ENCODE measurements around the gene AP3B2. TPM values are rescaled to one million over a fixed set of nuclear protein-coding genes. Genes with fewer than 3 reads are reported as not detected.
"Not testable (repeated sequence)": the region's sequence is repeated elsewhere in the genome, so short reads cannot be mapped to it uniquely, and the experiment has no call there.

The AP3B2 gene
- total RNA-seq, 1 donor: 0.10 TPM

DNA sequence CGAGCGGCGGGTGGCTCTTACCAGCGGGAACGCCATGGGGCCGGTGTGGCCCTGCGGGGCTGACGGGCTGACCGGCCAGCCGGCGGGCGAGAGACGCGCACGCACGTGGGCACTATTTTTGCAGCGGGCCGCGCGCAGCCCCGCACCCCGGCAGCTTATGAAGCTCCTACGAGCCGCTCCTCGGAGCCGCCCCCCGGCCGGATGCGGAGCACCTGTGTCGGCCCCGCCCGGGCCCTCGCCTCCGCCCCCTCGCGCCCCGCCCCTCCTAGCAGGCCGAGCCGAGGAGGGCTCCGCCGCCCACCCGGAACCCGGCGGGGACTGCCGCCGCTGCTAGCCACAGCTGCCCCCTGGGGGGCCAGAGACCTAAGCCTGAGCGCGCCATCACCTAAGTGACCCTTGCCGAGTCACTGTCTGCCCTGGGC, 61.8 kb downstream of the AP3B2 start:
- Histone ChIP-seq H3K9me3 (ENCODE audit: low read depth, low read length) (no peaks in the 10 kb centered on the region), H3K27me3 (ENCODE audit: insufficient read depth, low read length) (peaks cover 60% of the 10 kb centered on the region), H3K4me3 (ENCODE audit: low read length) (peak overlapping the region; percentile 27), H3K4me1 (ENCODE audit: insufficient read depth, low read length) (peaks cover 12% of the 10 kb centered on the region)

DNA sequence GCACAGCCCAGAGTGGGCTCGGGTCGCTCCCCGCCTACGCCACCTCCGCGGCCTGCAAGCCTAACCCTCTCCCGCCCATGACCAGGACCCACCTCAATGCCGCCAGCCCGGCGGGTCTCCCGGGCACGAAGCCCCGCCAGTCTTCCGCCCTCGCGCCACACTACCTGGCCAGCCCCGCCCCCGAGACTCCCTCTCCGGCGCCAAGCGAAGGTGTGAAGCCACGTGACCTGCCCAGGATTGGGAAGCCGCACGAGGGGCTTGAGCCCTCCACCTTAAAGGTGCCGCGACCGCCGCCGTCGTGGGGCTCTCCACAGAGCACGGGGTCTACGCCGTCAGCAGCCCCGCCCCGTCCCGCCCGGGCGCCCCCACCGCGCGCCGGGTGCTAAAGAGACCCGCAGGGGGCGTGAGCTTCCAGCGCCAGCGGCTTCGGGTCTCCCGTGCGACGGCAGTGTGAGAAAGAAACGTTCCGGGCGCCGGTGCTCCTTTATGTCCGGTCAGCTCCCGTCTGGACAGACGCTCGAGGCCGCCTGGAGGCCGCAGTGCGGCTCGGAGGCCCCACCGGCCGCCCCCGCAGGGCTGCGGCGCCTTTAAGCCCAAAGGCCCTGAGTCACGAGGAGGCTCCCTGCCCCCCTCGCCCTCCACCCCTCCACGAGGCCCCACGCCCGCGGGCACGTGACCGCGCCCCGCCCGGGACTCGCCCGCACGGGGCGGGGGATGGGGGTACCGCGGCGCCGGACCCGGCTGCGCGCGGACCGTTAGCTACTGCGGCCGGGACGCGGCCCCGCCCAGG, 62.4 kb downstream of the AP3B2 start, which contains the start of gene CPEB1:
CPEB1 (minus strand) TSS at position 319 of the 790 bp plus-strand sequence. CDS start 18,904 bp downstream, outside the sequence.
- Histone ChIP-seq H3K4me1 (ENCODE audit: insufficient read depth, low read length) (peaks cover 12% of the 10 kb centered on the region), H3K27me3 (ENCODE audit: insufficient read depth, low read length) (peaks cover 66% of the 10 kb centered on the region), H3K4me3 (ENCODE audit: low read length) (peak within 1 kb of the TSS; percentile 27), H3K9me3 (ENCODE audit: low read depth, low read length) (no peaks in the 10 kb centered on the region)

DNA sequence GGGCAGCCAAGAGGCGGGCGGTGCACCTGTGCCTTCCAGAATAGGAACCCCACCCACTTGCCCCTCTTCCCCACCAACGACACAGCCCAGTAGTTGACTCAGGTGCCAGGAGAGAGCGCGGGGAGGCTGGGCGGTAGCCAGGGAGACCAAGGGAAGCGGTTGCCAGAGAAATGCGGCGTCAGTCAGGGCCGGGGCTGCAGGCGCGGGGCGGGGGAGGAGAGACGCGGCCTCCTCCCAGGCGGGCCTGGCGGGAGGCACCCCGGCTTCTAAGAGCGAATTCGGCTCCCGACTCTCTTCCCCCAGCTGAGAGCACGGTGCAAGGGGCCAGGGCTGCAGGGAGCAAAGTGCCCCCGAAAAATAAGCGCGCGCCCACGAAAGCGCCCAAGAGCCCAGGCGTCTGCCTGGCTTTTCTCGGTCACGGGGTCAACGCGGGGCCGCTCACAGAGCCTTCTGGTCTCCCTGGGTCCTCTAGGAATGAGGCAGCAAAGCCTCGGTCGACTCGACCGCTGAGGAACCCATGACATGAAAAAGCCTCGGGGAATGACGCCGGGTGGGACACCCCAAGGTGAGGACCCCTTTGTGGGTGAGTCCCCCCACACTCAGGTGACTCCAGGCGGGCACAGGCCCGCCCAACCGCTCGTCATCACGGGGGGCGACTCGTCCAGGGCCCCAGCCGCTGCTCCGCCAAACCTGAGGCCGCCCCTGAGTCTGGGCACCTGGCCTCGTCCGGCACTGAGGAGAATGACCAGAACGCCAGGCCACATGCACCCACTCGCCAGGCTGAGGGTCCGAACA, 63.2 kb downstream of the AP3B2 start:
- no peak overlapping the region for H3K4me3 ChIP-seq (ENCODE audit: low read length)
- H3K4me1 ChIP-seq (ENCODE audit: insufficient read depth, low read length): peaks cover 12% of the 10 kb centered on the region
- H3K9me3 ChIP-seq (ENCODE audit: low read depth, low read length): no peaks in the 10 kb centered on the region
- H3K27me3 ChIP-seq (ENCODE audit: insufficient read depth, low read length): peaks cover 74% of the 10 kb centered on the region

DNA sequence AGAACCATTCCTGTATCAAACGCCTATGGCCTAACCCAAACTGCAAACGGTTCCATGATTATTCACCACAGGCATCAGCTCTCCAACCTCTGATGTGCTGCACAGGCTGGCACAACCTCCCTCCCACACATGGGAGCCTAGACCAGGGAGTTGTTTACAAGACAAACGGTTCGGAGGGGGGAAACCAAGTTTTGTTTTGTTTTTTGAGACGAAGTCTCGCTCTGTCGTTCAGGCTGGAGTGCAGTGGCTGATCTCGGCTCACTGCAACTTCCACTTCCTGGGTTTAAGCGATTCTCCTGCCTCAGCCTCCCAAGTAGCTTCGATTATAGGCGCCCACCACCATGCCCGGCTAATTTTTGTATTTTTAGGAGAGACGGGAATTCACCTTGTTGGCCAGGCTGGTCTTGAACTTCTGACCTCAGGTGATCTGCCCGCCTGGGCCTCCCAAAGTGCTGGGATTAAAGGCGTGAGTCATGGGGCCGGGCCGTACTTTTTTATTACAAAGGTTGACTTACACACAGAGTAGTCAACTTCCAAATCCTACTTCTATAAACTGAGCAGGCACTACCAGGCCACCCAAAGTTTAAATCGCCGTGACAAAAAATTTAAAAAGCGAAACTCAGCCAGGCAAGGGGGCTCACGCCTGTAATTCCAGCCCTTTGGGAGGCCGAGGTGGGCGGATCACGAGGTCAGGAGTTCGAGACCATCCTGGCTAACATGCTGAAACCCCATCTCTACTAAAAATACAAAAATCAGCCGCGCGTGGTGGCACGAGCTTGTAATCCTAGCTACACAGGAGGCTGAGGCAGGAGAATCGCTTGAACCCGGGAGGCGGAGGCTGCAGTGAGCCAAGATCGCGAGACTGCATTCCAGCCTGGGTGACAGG, 64.5 kb downstream of the AP3B2 start:
- not testable (repeated sequence) for H3K4me3 ChIP-seq (ENCODE audit: low read length); H3K9me3 ChIP-seq (ENCODE audit: low read depth, low read length)
- peaks cover 85% of the 10 kb centered on the region for H3K27me3 ChIP-seq (ENCODE audit: insufficient read depth, low read length)
- peaks cover 12% of the 10 kb centered on the region for H3K4me1 ChIP-seq (ENCODE audit: insufficient read depth, low read length)

DNA sequence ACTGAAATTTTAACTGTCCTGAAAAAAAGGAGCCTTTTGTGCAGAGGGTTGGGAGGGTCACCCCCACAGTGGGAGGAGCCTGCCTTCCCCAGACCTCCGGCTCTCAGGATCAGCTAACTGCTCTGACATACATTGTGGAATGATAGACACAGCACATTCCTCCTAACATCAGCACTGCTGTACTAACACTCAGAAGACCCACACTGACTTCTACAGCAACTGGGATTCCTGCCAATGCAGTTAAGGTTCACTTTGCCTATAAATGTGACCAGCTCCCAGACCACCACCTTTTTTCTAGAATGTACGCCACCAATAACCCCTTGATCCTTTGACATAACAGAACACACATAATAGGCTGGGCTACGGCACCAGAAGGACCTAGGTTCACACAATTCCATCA, 65.7 kb downstream of the AP3B2 start:
- H3K4me3 ChIP-seq (ENCODE audit: low read length): no peak overlapping the region
- H3K27me3 ChIP-seq (ENCODE audit: insufficient read depth, low read length): peaks cover 84% of the 10 kb centered on the region
- no peaks in the 10 kb centered on the region for H3K9me3 ChIP-seq (ENCODE audit: low read depth, low read length)
- peaks cover 12% of the 10 kb centered on the region for H3K4me1 ChIP-seq (ENCODE audit: insufficient read depth, low read length)

DNA sequence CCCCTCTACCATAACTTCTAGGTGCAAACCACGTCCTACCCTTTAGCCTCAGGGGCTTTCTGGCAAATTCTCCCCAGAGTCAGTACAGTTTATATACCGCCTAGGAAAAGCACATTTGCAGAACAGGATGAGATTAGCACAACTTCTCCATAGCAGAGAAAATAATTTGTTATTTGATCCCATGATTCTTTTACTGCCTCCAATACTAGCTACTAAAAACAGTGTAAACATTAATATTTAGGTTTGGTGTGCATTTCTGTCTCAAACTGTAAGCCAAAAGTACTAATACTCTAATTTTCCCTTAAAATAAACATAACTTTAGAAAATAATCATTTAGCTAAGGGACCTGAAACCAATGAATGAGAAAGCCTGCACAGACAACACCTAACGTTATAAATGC, 67.0 kb downstream of the AP3B2 start:
- Histone ChIP-seq H3K4me3 (ENCODE audit: low read length) (no peak overlapping the region), H3K4me1 (ENCODE audit: insufficient read depth, low read length) (peaks cover 12% of the 10 kb centered on the region), H3K27me3 (ENCODE audit: insufficient read depth, low read length) (peaks cover 79% of the 10 kb centered on the region), H3K9me3 (ENCODE audit: low read depth, low read length) (no peaks in the 10 kb centered on the region)

DNA sequence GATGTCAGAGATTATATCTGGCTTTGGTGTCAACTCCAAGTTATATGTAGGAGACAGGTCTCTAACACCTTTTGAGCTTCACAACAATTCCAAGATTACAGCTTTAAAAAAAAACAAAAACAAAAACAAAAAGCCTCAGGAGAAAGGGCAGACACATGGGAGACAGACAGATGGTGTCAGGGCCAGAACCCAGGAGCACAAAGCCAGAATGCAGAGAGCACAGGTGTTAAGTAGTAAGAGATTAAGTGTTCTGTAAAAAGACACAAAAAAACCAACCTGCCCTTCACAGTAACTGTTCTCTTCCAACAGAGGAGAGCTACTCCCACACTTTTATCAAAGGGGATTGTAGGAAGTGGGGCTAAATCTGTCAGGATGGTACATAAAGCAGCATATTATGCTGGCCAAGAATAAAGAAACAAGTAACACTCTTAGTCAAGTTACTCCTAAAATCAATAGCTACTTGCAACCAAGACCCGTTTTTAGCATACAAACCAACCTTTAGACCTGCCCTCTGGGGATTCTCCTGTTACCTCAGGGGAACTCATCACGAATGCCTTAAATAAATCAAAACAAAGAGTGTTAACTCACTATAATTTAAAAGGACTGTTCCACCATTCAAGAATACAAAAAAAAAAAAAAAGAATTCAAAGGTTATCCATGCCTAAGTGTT, 68.4 kb downstream of the AP3B2 start:
- H3K9me3 ChIP-seq (ENCODE audit: low read depth, low read length): no peaks in the 10 kb centered on the region
- H3K4me3 ChIP-seq (ENCODE audit: low read length): no peak overlapping the region
- H3K4me1 ChIP-seq (ENCODE audit: insufficient read depth, low read length): peaks cover under 1% of the 10 kb centered on the region
- peaks cover 69% of the 10 kb centered on the region for H3K27me3 ChIP-seq (ENCODE audit: insufficient read depth, low read length)

DNA sequence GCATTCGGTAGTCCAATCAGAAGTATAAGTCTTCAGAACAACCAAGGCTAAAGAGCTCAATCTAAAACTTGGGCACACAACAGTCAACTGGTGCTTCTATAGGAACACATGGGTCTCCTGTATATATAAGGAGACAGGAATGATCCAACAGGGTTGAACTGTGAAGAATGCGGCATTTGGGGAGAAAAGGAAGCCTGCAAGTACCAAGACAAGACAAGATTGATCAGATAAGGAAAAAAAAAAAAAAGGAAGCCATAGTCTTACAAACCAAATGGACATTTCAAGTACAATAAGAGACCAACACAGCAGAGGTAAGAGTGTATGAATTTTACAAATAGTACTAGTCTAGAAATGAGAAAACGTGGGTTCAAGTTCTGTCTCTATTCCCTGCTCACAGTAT, 69.0 kb downstream of the AP3B2 start:
- Histone ChIP-seq H3K4me1 (ENCODE audit: insufficient read depth, low read length) (no peaks in the 10 kb centered on the region), H3K9me3 (ENCODE audit: low read depth, low read length) (no peaks in the 10 kb centered on the region), H3K27me3 (ENCODE audit: insufficient read depth, low read length) (peaks cover 63% of the 10 kb centered on the region), H3K4me3 (ENCODE audit: low read length) (no peak overlapping the region)

DNA sequence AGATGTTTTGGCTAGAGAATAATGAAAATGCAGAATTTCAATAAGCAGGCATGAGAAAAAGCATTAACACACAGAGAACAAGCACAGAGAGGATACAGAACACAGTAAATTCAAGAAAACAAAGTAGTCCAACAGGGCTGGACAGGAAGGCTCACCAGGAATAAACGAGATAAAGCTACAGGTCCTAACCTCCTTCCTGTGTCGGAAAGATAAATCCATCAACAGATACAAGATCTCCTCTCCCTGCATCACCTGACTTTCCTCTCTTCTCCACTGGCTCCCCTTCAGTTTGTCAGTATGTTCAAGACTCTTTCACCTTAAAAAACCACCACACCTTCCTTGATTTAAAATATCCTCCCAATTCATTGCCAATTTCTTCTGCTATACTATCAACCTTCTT, 73.9 kb downstream of the AP3B2 start:
- H3K4me3 ChIP-seq (ENCODE audit: low read length): no peak overlapping the region

DNA sequence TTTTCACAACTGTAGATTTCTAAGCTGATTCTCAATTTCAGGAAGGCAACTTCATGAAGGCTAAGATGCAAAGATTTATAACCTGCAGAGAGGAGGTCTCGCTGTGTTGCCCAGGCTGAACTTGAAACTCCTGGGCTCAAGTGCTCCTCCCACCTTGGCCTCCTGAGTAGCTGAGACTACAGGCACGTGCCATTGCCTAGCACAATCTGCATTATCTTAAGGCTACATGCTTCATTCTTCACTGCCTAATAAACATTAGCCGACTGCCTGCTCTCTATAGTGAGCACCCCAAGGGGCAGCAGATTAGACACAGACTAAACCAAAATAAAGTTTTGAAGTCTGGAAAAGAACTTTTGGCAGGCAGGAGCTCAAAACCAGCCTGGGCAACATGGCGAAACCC, 79.6 kb downstream of the AP3B2 start:
- Histone ChIP-seq H3K4me3 (ENCODE audit: low read length) (no peak overlapping the region), H3K9me3 (ENCODE audit: low read depth, low read length) (no peaks in the 10 kb centered on the region), H3K27me3 (ENCODE audit: insufficient read depth, low read length) (no peaks in the 10 kb centered on the region), H3K4me1 (ENCODE audit: insufficient read depth, low read length) (no peaks in the 10 kb centered on the region)

More for the DNA sequence above, 73.9 kb downstream of the AP3B2 start:
- no peaks in the 10 kb centered on the region for H3K9me3 ChIP-seq (ENCODE audit: low read depth, low read length)
- peaks cover 16% of the 10 kb centered on the region for H3K27me3 ChIP-seq (ENCODE audit: insufficient read depth, low read length)
- H3K4me1 ChIP-seq (ENCODE audit: insufficient read depth, low read length): no peaks in the 10 kb centered on the region

DNA sequence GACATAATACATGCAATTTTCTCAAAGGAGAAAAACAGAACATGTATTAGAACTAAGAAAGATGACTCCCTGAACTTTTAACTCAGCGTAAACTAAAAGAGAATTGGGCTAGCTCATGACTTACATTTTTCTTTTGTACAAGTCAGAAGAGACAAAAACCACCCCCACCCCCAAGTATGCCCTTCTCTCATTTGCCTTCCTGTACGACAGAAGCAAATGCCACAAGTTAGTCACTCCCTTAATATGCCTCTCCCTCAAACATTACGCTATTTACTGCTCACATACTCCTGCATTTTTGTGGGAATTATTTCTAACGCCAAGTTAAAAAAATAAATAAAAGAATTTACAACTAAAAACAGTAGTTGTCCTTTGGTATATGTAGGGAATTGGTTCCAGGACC, 84.5 kb downstream of the AP3B2 start:
- no peaks in the 10 kb centered on the region for H3K4me1 ChIP-seq (ENCODE audit: insufficient read depth, low read length)
- no peaks in the 10 kb centered on the region for H3K9me3 ChIP-seq (ENCODE audit: low read depth, low read length)
- H3K4me3 ChIP-seq (ENCODE audit: low read length): no peak overlapping the region
- H3K27me3 ChIP-seq (ENCODE audit: insufficient read depth, low read length): no peaks in the 10 kb centered on the region

DNA sequence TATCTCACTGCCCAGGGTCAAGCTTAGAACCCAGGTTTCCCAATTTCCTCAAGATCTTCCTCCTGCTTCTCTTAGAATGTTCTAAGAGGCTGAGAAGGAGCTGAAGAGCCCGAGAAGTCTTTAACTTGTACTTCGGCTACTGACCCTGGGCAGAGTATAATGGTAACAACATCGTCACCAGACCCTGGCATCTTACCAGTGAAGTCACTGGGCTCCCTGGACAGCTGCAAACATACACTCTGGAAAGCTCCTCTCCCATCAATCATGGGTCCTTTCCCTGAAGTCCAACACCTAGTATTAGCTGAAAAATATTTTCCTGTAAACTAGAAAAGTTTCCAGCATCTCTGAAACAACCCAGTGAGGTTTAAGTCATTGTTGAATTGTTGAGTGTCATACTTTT, 85.2 kb downstream of the AP3B2 start:
- Histone ChIP-seq H3K4me3 (ENCODE audit: low read length) (no peak overlapping the region), H3K27me3 (ENCODE audit: insufficient read depth, low read length) (no peaks in the 10 kb centered on the region), H3K9me3 (ENCODE audit: low read depth, low read length) (no peaks in the 10 kb centered on the region), H3K4me1 (ENCODE audit: insufficient read depth, low read length) (no peaks in the 10 kb centered on the region)

DNA sequence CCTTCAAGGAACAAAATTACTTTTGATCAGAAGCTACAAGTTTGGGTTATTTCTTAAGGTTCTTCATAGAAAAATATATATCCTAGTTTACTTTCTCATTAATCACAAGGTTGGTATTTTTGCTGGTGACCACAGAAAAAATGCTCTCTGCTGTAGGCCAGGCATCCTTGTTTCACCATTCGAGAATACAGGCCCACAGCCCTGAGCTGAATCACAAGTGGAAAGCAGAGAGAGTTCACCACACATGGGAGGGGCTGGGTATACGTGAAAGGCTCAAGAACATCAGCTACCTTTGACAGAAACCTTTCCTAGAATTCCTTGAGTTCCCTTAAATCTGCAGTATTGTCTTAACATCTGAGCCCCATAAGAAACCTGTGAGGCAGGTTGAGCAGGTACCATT, 85.7 kb downstream of the AP3B2 start:
- no peaks in the 10 kb centered on the region for H3K27me3 ChIP-seq (ENCODE audit: insufficient read depth, low read length)
- H3K9me3 ChIP-seq (ENCODE audit: low read depth, low read length): no peaks in the 10 kb centered on the region
- no peaks in the 10 kb centered on the region for H3K4me1 ChIP-seq (ENCODE audit: insufficient read depth, low read length)
- no peak overlapping the region for H3K4me3 ChIP-seq (ENCODE audit: low read length)

DNA sequence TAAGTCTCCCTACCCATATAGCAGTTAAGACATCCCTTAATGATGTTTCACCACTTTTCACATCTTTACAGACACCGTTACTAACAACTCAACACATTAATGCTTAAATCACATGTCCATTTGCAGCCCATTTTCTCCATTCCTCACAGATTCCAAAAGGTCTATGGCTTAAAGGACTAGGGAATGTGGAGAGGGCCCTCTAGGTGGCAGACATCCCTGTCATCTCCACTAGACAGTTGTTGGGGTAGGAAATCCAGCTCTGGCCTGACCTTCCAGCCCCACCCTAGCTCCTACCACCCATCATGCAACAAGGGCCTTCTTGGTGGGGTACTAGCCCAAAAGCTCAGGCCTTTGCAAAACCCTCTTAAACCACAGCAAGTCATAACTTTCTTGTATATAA, 87.7 kb downstream of the AP3B2 start:
- Histone ChIP-seq H3K4me1 (ENCODE audit: insufficient read depth, low read length) (no peaks in the 10 kb centered on the region), H3K4me3 (ENCODE audit: low read length) (no peak overlapping the region), H3K9me3 (ENCODE audit: low read depth, low read length) (no peaks in the 10 kb centered on the region), H3K27me3 (ENCODE audit: insufficient read depth, low read length) (peaks cover 3% of the 10 kb centered on the region)
